Activated B cell treated with CpG ODN at 0.5 μM for 24 hours (primary cell): ENCODE measurements around the gene TOGARAM2. TPM values are rescaled to one million over a fixed set of nuclear protein-coding genes. Genes with fewer than 3 reads are reported as not detected.

ENCODE experiments used
- ATAC-seq: fragments of 200-7000 bp; cut with Tn5 transposase; one replicate; pipeline ENCODE4 v1.10.0; 2021; ENCODE audit warnings: low read depth, mild to moderate bottlenecking, moderate library complexity
- CTCF ChIA-PET: fragments of 350-600 bp; sonication (Branson Sonifier 250); formaldehyde crosslinking; loops from one replicate; lab custom pipeline; 2021; ENCODE audit warnings: antibody characterized with exemption; lab: Charles Lee
- POLR2A ChIA-PET: fragments of 350-600 bp; sonication (Branson Sonifier 250); formaldehyde crosslinking; loops from one replicate; lab custom pipeline; 2021; ENCODE audit warnings: antibody characterized with exemption; lab: Charles Lee
- DNase-seq: peaks from one replicate; pipeline ENCODE4 v3.0.0; 2022
- H3K27ac Mint-ChIP-seq: one replicate; pipeline ENCODE4 v1.8.0; 2020; ENCODE audit warnings: mixed read lengths
- H3K27me3 Mint-ChIP-seq: one replicate; pipeline ENCODE4 v1.8.0; 2021; ENCODE audit warnings: mixed read lengths
- H3K36me3 Mint-ChIP-seq: one replicate; pipeline ENCODE4 v1.8.0; 2021; ENCODE audit warnings: low read depth, mixed read lengths
- H3K4me1 Mint-ChIP-seq: one replicate; pipeline ENCODE4 v1.8.0; 2021; ENCODE audit warnings: mixed read lengths
- H3K4me3 Mint-ChIP-seq: one replicate; pipeline ENCODE4 v1.8.0; 2020; ENCODE audit warnings: mild to moderate bottlenecking, mixed read lengths
- H3K9me3 Mint-ChIP-seq: one replicate; pipeline ENCODE4 v1.8.0; 2020; ENCODE audit warnings: mixed read lengths
- intact Hi-C: fragments of 100-400 bp; cut with micrococcal nuclease; formaldehyde crosslinking; loops from one replicate; pipeline ENCODE4 v1.15.1; 2024
- total RNA-seq: library from RNA; stranded (reverse); gene quantifications from 2 replicates; pipeline ENCODE4 v1.2.3, GENCODE V29; 2022
- TF ChIP-seq, protein P1 (sequence below): fragments of 200-600 bp; IDR thresholded peaks from one replicate; pipeline ENCODE4 v1.8.0; 2022; ENCODE audit warnings: antibody characterized with exemption, mild to moderate bottlenecking

TOGARAM2 gene
- total RNA-seq, 1 donor from 2014 or later, result not detected

DNA sequence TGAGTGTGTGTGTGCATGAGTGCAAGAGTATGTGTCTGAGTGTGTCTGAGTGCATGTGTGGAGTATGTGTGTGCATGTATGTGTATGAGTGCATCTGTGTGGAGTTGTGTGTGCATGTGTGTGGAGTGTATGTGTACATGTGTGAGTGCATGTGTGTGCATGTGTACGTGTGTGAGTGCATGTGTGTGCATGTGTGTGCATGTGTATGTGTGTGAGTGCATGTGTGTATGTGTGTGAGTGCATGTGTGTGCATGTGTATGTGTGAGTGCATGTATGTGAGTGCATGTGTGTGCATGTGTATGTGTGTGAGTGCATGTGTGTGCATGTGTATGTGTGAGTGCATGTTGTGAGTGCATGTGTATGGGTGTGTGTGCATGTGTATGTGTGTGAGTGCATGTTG lies 23.7 kb downstream of the TOGARAM2 start:
- intact Hi-C loops, result no loop called here
- H3K27me3 Mint-ChIP-seq, result peaks cover 2% of the 10 kb centered on the region
- no peak for ATAC-seq
- peaks cover 13% of the 10 kb centered on the region for H3K4me1 Mint-ChIP-seq
- POLR2A ChIA-PET, result no interaction called here
- no peaks in the 10 kb centered on the region for H3K36me3 Mint-ChIP-seq
- no peaks in the 10 kb centered on the region for H3K9me3 Mint-ChIP-seq
- no peak overlapping the region for H3K27ac Mint-ChIP-seq
- CTCF ChIA-PET, result no interaction called here
- TF ChIP-seq, protein P1, sequence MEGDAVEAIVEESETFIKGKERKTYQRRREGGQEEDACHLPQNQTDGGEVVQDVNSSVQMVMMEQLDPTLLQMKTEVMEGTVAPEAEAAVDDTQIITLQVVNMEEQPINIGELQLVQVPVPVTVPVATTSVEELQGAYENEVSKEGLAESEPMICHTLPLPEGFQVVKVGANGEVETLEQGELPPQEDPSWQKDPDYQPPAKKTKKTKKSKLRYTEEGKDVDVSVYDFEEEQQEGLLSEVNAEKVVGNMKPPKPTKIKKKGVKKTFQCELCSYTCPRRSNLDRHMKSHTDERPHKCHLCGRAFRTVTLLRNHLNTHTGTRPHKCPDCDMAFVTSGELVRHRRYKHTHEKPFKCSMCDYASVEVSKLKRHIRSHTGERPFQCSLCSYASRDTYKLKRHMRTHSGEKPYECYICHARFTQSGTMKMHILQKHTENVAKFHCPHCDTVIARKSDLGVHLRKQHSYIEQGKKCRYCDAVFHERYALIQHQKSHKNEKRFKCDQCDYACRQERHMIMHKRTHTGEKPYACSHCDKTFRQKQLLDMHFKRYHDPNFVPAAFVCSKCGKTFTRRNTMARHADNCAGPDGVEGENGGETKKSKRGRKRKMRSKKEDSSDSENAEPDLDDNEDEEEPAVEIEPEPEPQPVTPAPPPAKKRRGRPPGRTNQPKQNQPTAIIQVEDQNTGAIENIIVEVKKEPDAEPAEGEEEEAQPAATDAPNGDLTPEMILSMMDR, result no peak
- no peak for DNase-seq
- H3K4me3 Mint-ChIP-seq, result no peak overlapping the region

- ChIA-PET CTCF (no interaction called here), POLR2A (no interaction called here)
- no peak overlapping the region for H3K4me3 Mint-ChIP-seq
- ATAC-seq, result no peak
- no peak for DNase-seq
- intact Hi-C loops, result no loop called here
- no peaks in the 10 kb centered on the region for H3K36me3 Mint-ChIP-seq
- peaks cover 10% of the 10 kb centered on the region for H3K4me1 Mint-ChIP-seq
- TF ChIP-seq, protein P1, result no peak
- H3K9me3 Mint-ChIP-seq, result no peaks in the 10 kb centered on the region
- no peak overlapping the region for H3K27ac Mint-ChIP-seq
- H3K27me3 Mint-ChIP-seq, result peaks cover 2% of the 10 kb centered on the region
These were observed 24.2 kb downstream of the TOGARAM2 start for GRCh38 chr2:29005331-29005730.

- TF ChIP-seq, protein P1, result no peak
- intact Hi-C loops, result no loop called here
- ChIA-PET CTCF (no interaction called here), POLR2A (no interaction called here)
- ATAC-seq, result no peak
- Mint-ChIP-seq H3K4me3 (no peak overlapping the region), H3K27me3 (peaks cover 2% of the 10 kb centered on the region), H3K36me3 (no peaks in the 10 kb centered on the region), H3K4me1 (peaks cover 13% of the 10 kb centered on the region), H3K27ac (no peak overlapping the region), H3K9me3 (no peaks in the 10 kb centered on the region)
- DNase-seq, result no peak
These were observed 25.2 kb downstream of the TOGARAM2 start for GRCh38 chr2:29006092-29006979.

DNA sequence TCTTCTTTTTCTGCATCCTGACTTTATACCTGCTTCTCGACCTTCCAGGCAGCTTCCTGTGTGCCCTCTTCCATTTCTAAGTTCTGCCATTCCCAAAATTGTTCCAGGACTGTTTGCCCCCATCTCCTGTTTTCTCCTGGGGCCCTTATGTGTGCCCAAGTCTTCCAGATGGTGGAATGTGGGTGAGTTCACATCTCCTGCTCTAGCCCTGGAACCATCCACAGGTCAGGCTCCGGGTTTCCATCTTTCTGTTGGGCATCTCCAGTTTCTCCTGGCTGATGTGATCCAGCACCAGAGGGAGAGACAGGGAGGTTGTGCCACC lies 25.8 kb downstream of the TOGARAM2 start:
- CTCF ChIA-PET, result no interaction called here
- Mint-ChIP-seq H3K27me3 (peaks cover 2% of the 10 kb centered on the region), H3K4me3 (no peak overlapping the region)

GRCh38 chr2:29009270-29009669 lies 28.2 kb downstream of the TOGARAM2 start:
- Mint-ChIP-seq H3K27ac (no peak overlapping the region), H3K27me3 (peaks cover 5% of the 10 kb centered on the region), H3K4me1 (peaks cover 33% of the 10 kb centered on the region), H3K9me3 (no peaks in the 10 kb centered on the region), H3K4me3 (no peak overlapping the region), H3K36me3 (no peaks in the 10 kb centered on the region)
- ChIA-PET CTCF (no interaction called here), POLR2A (no interaction called here)
- intact Hi-C loops, result no loop called here
- DNase-seq (no peak), ATAC-seq (no peak)
- TF ChIP-seq, protein P1, result no peak

More for the DNA sequence above, 25.8 kb downstream of the TOGARAM2 start:
- H3K27ac Mint-ChIP-seq, result no peak overlapping the region
- ATAC-seq (no peak), DNase-seq (no peak)
- no peaks in the 10 kb centered on the region for H3K9me3 Mint-ChIP-seq
- no peaks in the 10 kb centered on the region for H3K36me3 Mint-ChIP-seq
- TF ChIP-seq, protein P1, result no peak
- intact Hi-C loops, result no loop called here
- H3K4me1 Mint-ChIP-seq, result peaks cover 19% of the 10 kb centered on the region
- POLR2A ChIA-PET, result no interaction called here
